ENCODE results near the gene NRDE2. TPM values are rescaled to one million over a fixed set of nuclear protein-coding genes. Genes with fewer than 3 reads are reported as not detected.

NRDE2 gene
- total RNA-seq, 1 experiment from 2014 or later = 20.1 TPM

DNA sequence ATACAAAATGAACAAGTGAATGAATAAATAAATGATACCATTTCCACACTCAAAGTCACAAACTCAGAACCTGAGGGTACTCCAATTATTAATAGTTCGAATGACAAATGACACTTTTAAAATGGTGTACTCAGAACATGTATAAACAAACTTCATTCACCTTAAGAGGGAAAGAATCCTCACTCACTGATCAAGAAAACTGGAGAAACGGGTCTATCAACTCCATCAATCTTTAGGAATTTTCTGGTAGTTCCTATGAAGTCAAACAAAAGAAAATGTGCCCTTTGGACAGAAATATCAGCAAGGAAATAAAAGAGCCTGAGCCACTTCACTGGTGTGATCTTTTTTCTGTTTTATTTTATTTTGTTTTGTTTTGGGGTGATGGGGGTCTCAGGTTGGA is 5.2 kb upstream of the NRDE2 start:
- Histone ChIP-seq H3K4me1 (ENCODE audit: control insufficient read depth in 1 of 2, insufficient read depth in 2 of 2, low read length in 2 of 2) (peaks cover 13% of the 10 kb centered on the region in 2 experiments; a peak in 3 of 4 replicates), H3K27ac (ENCODE audit: low read depth, low read length) (no peak overlapping the region)
- CTCF ChIA-PET = no interaction called here

More for the DNA sequence above, 5.2 kb upstream of the NRDE2 start:
- H3K9me3 ChIP-seq (ENCODE audit: control insufficient read depth in 1 of 2, insufficient read depth in 1 of 2, low read depth in 1 of 2, low read length in 2 of 2) = no peaks in the 10 kb centered on the region
- no peak overlapping the region for H3K4me2 ChIP-seq (ENCODE audit: low read length)
- no peak for ATAC-seq
- BruUV-seq (replicated peaks) = no TSS peak
- H3K27me3 ChIP-seq (ENCODE audit: insufficient read depth, low read length) = 0 out of 2 replicates have a peak, but pooled peaks cover 5% of the 10 kb centered on the region
- H3K4me3 ChIP-seq (replicated peaks in 1 of 2; ENCODE audit: low read depth in 1 of 2, low read length in 2 of 2) = no peak overlapping the region
- no peaks in the 10 kb centered on the region for H4K20me1 ChIP-seq (ENCODE audit: insufficient read depth)
- RAD21 ChIA-PET (ENCODE audit: low non-redundant PET in 1 of 2, low total read pairs in 2 of 2, uncharacterized antibody in 2 of 2, unreplicated experiment in 2 of 2) = no interaction called here
- DNase-seq (ENCODE audit: low read depth, low spot score) = no peak
- TF ChIP-seq EZH2phosphoT487 (IDR thresholded peaks at IDR 0.05; ENCODE audit: borderline replicate concordance) (no peak), TCF7L2 (IDR thresholded peaks at IDR 0.05; ENCODE audit: borderline replicate concordance, extremely low read depth, insufficient read depth, insufficient read length) (no peak), CEBPB (IDR thresholded peaks at IDR 0.05; ENCODE audit: low read depth) (no peak), EGR1 (IDR thresholded peaks at IDR 0.05; ENCODE audit: low read depth) (no peak), YY1 (IDR thresholded peaks at IDR 0.05; ENCODE audit: extremely low read depth, insufficient replicate concordance, low read depth, low read length) (no peak), ATF3 (IDR thresholded peaks at IDR 0.05) (no peak), JUND (IDR thresholded peaks at IDR 0.05) (no peak), CBX3 (IDR thresholded peaks at IDR 0.05; ENCODE audit: low read depth) (no peak), MAX (IDR thresholded peaks at IDR 0.05) (no peak), SIN3A (IDR thresholded peaks at IDR 0.05; ENCODE audit: low read depth) (no peak), RAD21 (IDR thresholded peaks at IDR 0.05; ENCODE audit: low read depth) (no peak), SP1 (IDR thresholded peaks at IDR 0.05; ENCODE audit: low read depth) (no peak), CTCF (IDR thresholded peaks at IDR 0.05 in 2 of 3, conservative IDR thresholded peaks at IDR 0.05 in 1 of 3; ENCODE audit: borderline replicate concordance in 1 of 3, insufficient read depth in 1 of 3, low read depth in 2 of 3, low read length in 2 of 3) (no peak), ZFX (IDR thresholded peaks at IDR 0.05) (no peak), POLR2A (IDR thresholded peaks at IDR 0.05; ENCODE audit: borderline replicate concordance, extremely low read depth, insufficient read depth, insufficient read length) (no peak), ZNF274 (IDR thresholded peaks at IDR 0.05; ENCODE audit: low read depth, low read length) (no peak)
- H3K36me3 ChIP-seq (ENCODE audit: control insufficient read depth in 1 of 2, insufficient read depth in 2 of 2, low read length in 2 of 2) = no peaks in the 10 kb centered on the region
- no peaks in the 10 kb centered on the region for H3K79me2 ChIP-seq (ENCODE audit: insufficient read depth, low read length)
- no peaks in the 10 kb centered on the region for H3K9me2 ChIP-seq (ENCODE audit: insufficient read depth)
- no peak overlapping the region for H3K9ac ChIP-seq (ENCODE audit: low read length)
- POLR2A ChIA-PET = no interaction called here
- intact Hi-C loops (cut with micrococcal nuclease) = no loop called here
- H2AFZ ChIP-seq (ENCODE audit: low read depth, low read length, poor library complexity, severe bottlenecking) = no peak overlapping the region
